Stimulated activated CD8-positive, alpha-beta memory T cell treated with anti-CD3 and anti-CD28 coated beads, Interleukin-12 subunit alpha, Interleukin-12 subunit beta, amount 100 ng/mL, for 24 hours (primary cell): ENCODE measurements around the gene CT83.

Source experiments
- DNase-seq: peaks from one replicate; pipeline ENCODE4 v3.0.0-alpha.2; 2020; ENCODE audit errors: extremely low read depth

Gene CT83, protein sequence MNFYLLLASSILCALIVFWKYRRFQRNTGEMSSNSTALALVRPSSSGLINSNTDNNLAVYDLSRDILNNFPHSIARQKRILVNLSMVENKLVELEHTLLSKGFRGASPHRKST

DNA sequence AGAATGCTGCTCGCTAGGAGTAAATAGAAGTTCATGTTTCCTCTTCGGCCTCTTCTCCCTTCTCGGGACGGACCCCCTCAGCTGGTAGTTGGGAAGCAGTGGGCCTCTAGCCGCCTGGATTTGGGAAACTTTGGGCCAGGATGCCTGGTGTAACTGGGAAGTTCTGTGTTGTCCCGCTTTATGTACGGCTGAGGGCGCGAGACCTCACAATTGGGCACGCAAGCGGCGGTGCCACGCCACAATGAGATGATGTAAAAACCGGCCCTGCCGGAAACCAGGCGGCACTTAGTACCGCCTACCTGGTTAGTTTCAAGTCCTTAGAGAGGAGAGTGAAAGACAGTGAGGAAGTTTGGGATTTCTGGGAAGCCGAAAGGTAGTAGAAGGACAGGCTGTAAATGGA, at the start of gene CT83:
TSS of gene CT83 (minus strand) at position 155 of the 400 bp plus-strand sequence. CDS start at position 35, 120 bp downstream.
- DNase-seq: no peak

DNA sequence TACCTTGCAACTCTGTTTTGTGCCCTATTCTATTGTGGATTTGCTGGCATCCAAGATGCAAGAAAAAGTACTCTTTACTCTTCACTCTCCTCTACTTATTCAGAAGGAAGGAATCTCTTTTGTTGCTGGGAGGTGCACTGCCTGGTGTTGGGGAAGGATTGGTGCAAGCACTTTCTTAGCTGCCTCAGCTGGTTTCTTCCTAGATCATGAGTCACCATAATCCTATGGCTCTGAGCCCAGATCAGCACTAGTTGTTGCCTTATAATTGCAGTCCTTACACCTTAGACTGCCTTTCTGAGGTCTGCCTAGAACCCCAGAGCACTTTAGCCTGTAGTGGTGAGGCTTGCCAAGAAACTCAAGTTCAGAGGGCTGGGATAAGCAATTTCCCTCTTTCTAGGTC, 37.0 kb upstream of the CT83 start:
- DNase-seq: no peak

DNA sequence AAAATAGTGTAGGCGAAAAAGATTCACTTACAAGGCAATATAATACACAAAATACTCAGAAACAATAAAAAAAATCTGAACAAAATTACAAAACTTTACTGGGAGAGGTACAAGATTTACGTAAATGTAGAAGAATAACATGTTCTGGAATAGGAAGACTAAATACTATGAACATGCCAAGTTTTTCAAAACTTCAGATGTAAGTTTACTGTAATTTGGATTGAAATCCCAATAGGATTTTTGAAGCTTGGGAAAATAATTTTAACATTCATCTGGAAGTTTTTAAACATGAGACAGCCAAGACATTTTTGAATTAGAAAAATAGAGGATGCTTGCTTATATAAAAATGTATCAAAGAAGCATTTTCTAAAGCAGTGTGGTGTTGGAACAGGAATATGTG, 30.5 kb upstream of the CT83 start:
- DNase-seq: no peak

DNA sequence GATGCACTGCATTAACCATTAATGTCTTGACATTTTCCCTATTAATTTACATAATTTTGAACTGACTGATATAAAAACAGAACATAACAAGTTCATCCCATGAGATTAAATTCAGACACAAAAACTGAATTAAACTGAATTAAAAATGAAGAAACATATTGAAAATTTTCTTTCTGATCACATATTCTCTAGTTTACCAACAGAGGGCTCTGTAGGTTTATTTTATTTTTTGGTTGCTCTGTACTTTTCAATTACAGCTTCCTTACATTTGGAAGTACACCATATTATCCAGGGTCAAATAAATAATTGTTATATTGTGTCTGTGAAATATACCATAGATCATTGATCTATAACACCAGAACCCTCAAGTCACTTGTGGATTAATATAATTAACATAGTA, 27.3 kb upstream of the CT83 start:
- DNase-seq: no peak

DNA sequence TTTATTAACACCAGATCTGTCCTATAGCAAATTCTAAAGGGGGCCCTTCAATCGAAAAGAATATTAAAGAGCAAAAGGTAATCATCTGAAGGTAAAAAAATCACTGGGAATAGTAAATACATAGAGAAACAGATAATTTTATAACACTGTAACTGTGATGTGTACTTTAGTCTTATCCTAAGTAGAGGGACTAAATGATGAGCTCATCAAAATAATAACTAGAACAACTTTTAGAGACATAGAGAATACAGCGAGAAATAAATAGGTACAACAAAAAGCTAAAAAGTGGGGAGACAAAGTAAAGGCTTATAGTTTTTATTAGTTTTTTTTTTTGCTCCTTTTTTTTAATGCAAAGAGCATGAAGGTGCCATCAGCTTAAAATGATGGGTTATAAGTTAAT, 17.3 kb upstream of the CT83 start:
- no peak for DNase-seq

DNA sequence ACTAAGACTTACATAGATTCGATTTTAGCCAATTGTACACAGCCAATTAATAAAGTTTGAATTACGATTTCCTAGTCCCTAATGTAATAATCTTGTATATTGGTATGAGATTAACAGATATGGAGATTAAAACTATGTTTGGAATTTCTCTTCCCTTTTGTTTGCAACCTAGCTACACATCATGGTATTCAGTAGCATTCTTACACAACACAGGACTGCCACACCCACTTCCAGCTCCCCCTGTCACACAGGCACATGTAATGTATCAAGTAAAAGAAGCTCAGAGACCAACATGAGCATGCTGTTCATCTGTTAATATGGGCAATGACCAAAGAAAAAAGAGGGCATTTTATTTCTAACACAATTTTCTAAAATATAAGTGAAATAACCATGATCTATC, 13.6 kb downstream of the CT83 start:
- DNase-seq: no peak

DNA sequence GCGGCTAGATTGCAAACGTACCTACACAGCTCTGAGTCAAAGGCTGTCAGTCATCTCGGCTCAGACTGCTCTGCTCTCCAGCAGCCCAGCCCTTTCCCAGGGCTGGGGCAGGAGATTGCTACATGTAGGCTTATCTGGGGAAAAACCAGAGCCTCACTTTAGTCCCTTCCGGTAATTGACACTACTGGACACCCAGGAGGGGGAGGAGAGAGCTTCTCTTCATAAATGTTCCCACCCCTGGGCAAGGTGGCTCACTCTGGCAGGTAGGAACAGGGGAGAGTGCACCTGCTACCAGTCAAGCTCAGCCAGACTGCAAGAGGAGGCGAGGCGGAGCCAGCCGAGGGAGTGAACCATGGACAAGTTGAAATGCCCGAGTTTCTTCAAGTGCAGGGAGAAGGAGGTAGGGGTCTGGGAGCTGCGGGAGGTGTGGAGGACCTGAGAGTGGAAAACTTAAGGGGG, 26.4 kb downstream of the CT83 start, which contains the start of gene SLC6A14:
TSS of gene SLC6A14 (plus strand) at position 249 of the 459 bp plus-strand sequence. CDS start at position 353, 104 bp downstream.
- DNase-seq: no peak

DNA sequence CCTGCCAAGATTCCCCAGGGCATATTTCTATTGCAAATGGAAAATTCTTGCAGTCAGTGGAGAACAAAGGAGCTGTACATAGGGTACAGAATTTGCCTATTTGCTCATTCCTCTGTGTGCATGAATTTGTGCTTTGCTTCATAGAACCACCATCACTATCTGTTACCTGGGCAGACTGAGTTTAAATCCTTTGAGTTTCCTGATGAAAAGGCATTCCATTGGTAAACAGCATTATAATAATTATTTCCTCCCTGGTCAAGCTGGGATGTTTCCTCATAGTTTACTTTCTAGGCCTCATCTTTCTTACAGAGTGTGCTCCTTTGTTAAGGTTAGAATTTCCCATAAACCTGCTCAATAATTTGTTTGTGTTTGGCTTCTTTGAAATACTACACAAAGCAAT, 27.2 kb downstream of the CT83 start:
- no peak for DNase-seq

DNA sequence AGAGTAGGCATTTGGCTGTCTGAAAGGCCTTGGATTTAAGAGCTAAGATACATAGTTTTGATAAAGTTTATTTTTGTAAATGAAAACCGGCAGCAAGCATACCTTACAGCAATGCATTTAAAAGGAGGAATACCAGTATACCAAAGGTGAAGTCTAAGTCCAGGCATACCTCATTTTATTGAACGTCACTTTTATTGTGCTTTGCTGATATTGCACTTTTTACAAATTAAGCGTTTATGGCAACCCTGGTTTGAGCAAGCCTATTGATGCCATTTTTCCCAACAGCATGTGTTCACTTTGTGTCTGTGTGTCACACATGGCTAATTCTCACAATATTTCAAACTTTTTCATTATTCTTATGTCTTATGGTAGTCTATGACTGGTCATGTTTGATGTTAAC, 34.8 kb downstream of the CT83 start:
- DNase-seq: no peak

DNA sequence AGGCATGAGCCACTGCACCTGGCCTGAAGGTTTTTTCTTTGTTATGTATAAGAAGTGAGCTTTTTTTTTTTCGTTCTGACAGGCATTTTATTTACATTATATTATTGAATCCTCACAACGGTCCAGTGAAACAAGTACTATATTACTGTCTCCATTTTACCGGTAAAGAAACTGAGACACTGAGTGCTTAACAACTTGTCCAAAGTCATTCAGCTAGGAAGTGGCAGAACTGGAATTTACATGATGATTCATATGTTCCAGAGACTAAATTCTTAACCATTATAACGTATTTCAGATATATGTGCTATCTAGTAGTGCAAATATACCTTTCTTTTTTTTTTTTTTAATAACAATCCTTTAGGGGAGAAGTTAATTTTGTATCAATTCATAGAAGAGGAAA, 44.8 kb downstream of the CT83 start:
- no peak for DNase-seq

DNA sequence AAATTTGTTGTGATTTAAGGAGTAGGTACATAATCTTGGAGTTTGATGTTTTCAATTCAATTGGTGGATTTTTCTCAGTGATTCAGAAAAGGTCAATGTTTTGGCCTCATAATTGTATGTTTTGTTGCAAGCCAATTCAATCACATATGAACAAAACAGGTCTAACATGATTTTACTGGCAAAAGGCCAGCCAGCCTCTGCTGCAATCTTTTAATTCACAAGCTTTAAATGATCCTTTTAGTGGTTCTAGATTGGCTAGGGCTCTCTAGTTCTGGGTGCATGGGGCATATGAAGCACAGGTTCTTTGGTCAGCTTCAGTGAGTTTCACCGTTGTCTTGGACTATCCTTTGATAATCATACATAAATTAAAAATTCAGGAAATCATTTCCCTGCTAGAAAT, 45.6 kb downstream of the CT83 start:
- DNase-seq: no peak

DNA sequence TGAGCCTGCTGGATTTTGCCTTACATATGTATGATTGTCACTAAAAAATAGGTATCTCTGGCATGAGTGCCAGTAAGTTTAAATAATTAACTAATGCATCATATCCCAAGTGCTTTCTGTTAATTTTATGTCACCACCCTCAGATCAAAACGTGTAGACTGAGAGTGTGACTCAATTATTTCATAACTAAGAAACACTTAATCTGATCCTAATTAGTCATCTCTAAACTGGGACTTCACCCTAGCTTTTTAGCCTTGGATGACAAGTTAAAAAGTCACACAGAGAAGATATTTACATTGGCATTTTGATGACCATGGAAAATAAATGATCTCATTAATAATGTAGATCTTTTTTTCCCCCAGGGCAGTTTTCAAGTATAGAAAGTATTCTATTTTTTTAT, 49.5 kb downstream of the CT83 start:
- DNase-seq: no peak
